GM10248 (cell line): ENCODE measurements around the gene RIPK4.
"Not testable (repeated sequence)": the region's sequence is repeated elsewhere in the genome, so short reads cannot be mapped to it uniquely, and the experiment has no call there.

Source experiments
- CTCF ChIA-PET: fragments of 300-600 bp; sonication (Branson Sonifier 250); formaldehyde crosslinking; extraction: SDS; loops from one replicate; lab custom pipeline; 2021; ENCODE audit warnings: antibody characterized with exemption; lab: Yijun Ruan, JAX
- POLR2A ChIA-PET: fragments of 350-650 bp; sonication (Branson Sonifier 250); formaldehyde crosslinking; extraction: SDS; loops from one replicate; lab custom pipeline; 2020; ENCODE audit warnings: antibody characterized with exemption; lab: Yijun Ruan, JAX
- DNase-seq: peaks from one replicate; pipeline ENCODE4 v3.0.0; 2012; ENCODE audit errors: extremely low spot score
- TF ChIP-seq, protein P1 (sequence below): IDR thresholded peaks from 2 replicates; pipeline ENCODE4 v1.5.1; 2012; ENCODE audit warnings: mild to moderate bottlenecking, low read depth; ENCODE audit errors: extremely low read depth, missing control alignments, control extremely low read depth

The RIPK4 gene

GRCh38 chr21:41799763-41800162, 32.9 kb upstream of the RIPK4 start:
- TF ChIP-seq, protein P1, sequence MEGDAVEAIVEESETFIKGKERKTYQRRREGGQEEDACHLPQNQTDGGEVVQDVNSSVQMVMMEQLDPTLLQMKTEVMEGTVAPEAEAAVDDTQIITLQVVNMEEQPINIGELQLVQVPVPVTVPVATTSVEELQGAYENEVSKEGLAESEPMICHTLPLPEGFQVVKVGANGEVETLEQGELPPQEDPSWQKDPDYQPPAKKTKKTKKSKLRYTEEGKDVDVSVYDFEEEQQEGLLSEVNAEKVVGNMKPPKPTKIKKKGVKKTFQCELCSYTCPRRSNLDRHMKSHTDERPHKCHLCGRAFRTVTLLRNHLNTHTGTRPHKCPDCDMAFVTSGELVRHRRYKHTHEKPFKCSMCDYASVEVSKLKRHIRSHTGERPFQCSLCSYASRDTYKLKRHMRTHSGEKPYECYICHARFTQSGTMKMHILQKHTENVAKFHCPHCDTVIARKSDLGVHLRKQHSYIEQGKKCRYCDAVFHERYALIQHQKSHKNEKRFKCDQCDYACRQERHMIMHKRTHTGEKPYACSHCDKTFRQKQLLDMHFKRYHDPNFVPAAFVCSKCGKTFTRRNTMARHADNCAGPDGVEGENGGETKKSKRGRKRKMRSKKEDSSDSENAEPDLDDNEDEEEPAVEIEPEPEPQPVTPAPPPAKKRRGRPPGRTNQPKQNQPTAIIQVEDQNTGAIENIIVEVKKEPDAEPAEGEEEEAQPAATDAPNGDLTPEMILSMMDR: no peak
- ChIA-PET CTCF (interaction anchor here (1.0 kb wide), 1 partner anchor 55 kb away, joined by 3 read pairs; no protein-coding TSS in a partner anchor), POLR2A (no interaction called here)
- no peak for DNase-seq

GRCh38 chr21:41798326-41798725, 31.5 kb upstream of the RIPK4 start:
- CTCF ChIA-PET: no interaction called here
- POLR2A ChIA-PET: no interaction called here
- no peak for DNase-seq
- TF ChIP-seq, protein P1: no peak

DNA sequence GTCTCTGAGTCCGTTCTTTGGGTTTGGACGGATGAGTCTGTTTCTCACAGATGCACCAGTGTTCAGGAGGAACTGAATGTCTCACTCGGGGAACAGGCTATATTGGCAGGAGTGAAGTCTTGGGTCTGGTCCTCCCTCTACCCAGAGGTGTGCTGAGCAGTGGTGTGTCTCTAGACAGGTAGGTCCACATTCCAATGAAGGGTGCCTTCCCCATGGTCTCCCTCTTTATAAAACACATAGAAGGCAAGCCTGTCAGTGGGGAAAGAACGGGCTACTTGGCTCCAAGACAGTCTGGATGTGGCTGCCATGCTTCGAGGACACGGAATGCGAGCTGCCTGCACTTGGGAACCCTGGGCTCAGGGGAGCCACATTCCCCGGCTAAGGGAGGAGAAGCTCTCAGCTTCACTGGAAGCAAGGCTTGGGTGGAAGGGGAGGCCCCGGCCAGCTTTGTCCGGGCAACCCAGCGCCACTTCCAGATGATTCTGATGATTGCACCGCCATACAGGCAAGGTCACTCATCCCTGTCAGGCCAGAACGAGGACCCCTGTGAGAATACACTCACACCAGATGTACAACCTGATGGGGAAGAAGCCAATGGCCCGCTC, 29.7 kb upstream of the RIPK4 start:
- ChIA-PET CTCF (no interaction called here), POLR2A (no interaction called here)
- no peak for DNase-seq
- TF ChIP-seq, protein P1: no peak

DNA sequence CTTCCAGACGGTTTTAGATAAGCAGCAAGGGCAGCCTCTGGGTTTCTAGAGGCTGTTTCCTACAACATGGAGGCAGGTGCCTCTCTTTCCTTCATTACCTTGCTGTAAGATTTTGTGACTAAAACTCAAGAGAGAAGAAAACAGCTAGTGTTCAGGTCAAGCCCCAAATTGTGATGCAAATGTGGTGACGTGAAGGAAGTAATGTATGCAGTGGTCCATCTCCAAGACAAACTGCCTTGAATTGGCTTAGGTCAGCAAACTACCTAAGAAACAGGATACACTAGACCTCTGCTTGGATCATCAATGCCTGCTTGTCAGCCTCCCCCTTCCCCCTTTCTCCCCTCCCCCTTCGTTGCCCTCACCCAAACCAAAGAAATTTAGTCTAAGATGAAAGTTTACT, 28.9 kb upstream of the RIPK4 start:
- POLR2A ChIA-PET: no interaction called here
- no peak for DNase-seq
- CTCF ChIA-PET: interaction anchor here (1.3 kb wide), 1 partner anchor 21 kb away, joined by 4 read pairs; no protein-coding TSS in a partner anchor
- TF ChIP-seq, protein P1: no peak

DNA sequence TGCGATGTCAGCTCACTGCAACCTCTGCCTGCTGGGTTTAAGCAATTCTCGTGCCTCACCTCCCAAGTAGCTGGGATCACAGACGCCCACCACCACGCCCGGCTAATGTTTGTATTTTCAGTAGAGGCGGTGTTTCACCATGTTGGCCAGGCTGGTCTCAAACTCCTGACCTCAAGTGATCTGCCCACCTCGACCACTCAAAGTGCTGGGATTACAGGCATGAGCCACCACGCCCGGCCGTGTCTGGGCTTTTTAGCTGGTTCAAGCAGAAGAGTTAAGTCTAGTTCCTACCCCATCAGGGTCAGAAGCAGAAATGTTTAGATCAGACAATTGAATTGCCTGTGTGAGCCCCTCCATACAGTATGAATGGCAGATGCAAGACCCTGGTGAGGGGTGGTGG, 27.7 kb upstream of the RIPK4 start:
- POLR2A ChIA-PET: no interaction called here
- DNase-seq: no peak
- CTCF ChIA-PET: interaction anchor here (1.3 to 1.4 kb wide), 2 partner anchors 22 to 323 kb away, joined by 4 read pairs; no protein-coding TSS in a partner anchor
- TF ChIP-seq, protein P1: no peak

DNA sequence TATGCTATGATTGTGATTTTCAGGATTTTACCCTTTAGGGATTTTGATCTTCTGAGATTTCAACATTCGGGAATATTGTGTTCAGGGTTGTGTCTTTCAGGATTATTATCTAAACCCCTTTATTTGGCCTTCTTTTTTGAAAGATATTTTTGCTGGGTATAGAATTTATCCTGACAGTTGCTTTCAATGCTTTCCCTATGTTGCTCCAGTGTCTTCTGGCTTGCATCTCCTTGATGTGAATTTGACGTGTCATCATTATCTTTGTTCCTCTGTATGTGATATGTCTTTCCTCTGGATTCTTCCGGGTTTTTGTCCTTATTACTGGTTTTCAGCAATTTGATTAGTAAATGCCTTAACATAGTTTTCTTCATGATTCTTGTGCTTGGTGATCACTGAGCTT, 25.9 kb upstream of the RIPK4 start:
- ChIA-PET CTCF (interaction anchor here (1.0 kb wide), 1 partner anchor 510 kb away, joined by 3 read pairs; no protein-coding TSS in a partner anchor), POLR2A (no interaction called here)
- TF ChIP-seq, protein P1: no peak
- no peak for DNase-seq

DNA sequence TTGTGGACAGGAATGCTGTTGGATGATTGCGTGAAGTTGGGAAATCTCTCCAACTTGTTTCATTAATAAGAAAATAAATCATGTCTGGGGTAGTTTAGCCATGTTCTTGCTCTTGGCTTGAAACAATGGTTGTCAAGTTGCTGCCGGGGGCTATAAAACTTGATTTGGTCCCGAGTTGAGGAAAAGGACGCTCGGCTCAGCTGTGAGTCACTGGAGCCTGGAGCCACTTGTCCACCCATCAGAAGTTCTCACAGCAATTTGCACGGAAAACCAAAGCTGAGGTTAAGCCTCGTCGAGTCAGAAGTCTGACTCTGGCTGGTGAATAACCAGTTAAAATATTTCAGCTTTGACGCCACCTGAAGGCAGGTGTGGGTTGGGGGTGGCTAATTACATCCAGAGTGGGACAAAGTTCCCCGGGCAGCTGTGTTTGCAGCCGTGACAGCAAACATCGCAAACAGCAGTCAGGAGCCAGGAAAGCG, 19.7 kb upstream of the RIPK4 start:
- no peak for DNase-seq
- TF ChIP-seq, protein P1: no peak
- ChIA-PET POLR2A (no interaction called here), CTCF (no interaction called here)

DNA sequence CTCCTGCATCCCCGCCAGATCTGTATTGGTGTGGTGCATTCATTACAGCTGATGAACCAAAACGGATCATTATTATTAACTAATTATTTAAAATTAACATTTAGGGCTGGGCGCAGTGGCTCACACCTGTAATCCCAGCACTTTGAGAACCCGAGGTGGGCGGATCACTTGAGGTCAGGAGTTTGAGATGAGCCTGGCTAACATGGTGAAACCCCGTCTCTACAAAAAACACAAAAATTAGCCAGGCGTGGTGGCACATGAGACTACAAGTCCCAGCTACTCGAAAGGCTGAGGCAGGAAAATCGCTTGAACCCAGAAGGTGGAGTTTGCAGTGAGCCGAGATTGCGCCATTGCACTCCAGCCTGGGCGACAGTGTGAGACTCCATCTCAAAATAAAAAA, 18.4 kb upstream of the RIPK4 start:
- POLR2A ChIA-PET, CTCF ChIA-PET, DNase-seq: not testable (repeated sequence)
